Left ventricle myocardium inferior (tissue), 1 donor: ENCODE results near the gene ARHGAP26. TPM values are rescaled to one million over a fixed set of nuclear protein-coding genes. Genes with fewer than 3 reads are reported as not detected.
A peak's percentile ranks its signal among the peaks of the same experiment; 100 is the strongest.

Experiments
- DNase-seq: peaks from one replicate; pipeline ENCODE4 v3.0.0-alpha.2; 2020
- H3K27ac ChIP-seq: fragments of 200-600 bp; replicated peaks from 2 replicates; pipeline ENCODE4 v1.8.0; 2021
- H3K27me3 ChIP-seq: fragments of 200-600 bp; 2 replicates; pipeline ENCODE4 v1.8.0; 2021; ENCODE audit warnings: low read depth
- H3K36me3 ChIP-seq: fragments of 200-600 bp; 2 replicates; pipeline ENCODE4 v1.8.0; 2021
- H3K4me1 ChIP-seq: fragments of 200-600 bp; 2 replicates; pipeline ENCODE4 v1.8.0; 2021
- H3K4me3 ChIP-seq: fragments of 200-600 bp; 2 replicates; pipeline ENCODE4 v1.8.0; 2021; ENCODE audit warnings: mild to moderate bottlenecking, moderate library complexity
- H3K9me3 ChIP-seq: fragments of 200-600 bp; replicated peaks from 2 replicates; pipeline ENCODE4 v1.8.0; 2021
- intact Hi-C: fragments of 100-400 bp; cut with micrococcal nuclease; formaldehyde crosslinking; loops from one replicate; pipeline ENCODE4 v1.11.0; 2022
- total RNA-seq: library from RNA; stranded (reverse); fragmentation: NEBNext Ultra II Directional; extraction: Animal tissue kit (Norgen Biotek cat#: 25700); gene quantifications from one replicate; pipeline ENCODE4 v1.2.1, GENCODE V29; 2021
- TF ChIP-seq, protein P1 (sequence below): fragments of 200-600 bp; IDR thresholded peaks from 2 replicates; pipeline ENCODE4 v1.8.0; 2021; ENCODE audit warnings: antibody characterized with exemption, mild to moderate bottlenecking, borderline replicate concordance
- donor health status: DM: no; HTN: yes; CAD: no; lungs with severe emphysema.

Gene ARHGAP26
- total RNA-seq, 1 donor from 2014 or later: 35.7 TPM

DNA sequence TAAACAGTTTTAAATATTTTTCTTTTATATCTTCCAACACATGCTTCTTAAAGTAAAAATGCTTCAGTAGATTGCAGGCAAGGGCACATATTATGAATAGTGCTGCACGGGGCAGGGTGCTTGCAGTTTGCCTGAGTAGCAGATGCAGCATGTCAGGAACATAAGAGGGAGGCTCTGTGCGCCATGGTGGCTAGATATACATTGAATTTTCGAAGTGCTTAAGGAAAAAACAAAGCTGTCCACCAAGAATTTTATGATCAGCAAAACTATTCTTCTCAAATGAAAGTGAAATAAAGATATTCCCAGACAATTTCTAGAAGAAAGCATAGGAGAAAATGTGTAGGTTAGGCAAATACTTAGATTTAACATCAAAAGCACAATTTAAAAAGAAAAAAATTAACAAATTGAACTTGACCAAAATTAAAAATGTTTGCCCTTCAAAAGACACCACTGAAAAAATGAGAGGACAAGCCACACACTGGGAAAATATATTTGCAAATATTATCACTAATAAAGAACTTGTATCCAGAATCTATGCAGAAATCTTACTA lies 420.2 kb downstream of the ARHGAP26 start:
- intact Hi-C loops: no loop called here

DNA sequence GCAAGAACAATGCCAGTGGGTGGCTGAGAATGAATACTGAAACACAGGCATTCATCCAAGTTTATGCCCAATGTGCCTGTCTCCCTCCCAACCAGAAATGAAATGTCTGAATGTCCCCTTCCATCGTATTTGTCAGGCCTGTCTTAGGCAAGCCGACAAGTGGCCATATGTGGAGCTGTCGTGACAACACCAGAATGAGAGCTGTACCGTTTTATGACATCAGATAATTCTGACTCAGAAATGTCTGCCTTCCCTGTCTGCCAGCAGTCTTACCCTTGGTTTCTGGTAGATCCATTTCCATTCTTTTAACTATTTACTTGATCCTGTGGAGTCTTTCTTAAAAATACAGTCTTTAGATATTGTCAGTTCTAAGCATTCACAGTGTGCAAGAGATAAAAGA lies 421.5 kb downstream of the ARHGAP26 start:
- Histone ChIP-seq H3K9me3 (peaks cover 8% of the 10 kb centered on the region), H3K27ac (no peak overlapping the region), H3K4me1 (peaks cover 35% of the 10 kb centered on the region), H3K36me3 (no peaks in the 10 kb centered on the region), H3K4me3 (no peak overlapping the region), H3K27me3 (no peaks in the 10 kb centered on the region)
- intact Hi-C loops: no loop called here
- DNase-seq: no peak
- TF ChIP-seq, protein P1, sequence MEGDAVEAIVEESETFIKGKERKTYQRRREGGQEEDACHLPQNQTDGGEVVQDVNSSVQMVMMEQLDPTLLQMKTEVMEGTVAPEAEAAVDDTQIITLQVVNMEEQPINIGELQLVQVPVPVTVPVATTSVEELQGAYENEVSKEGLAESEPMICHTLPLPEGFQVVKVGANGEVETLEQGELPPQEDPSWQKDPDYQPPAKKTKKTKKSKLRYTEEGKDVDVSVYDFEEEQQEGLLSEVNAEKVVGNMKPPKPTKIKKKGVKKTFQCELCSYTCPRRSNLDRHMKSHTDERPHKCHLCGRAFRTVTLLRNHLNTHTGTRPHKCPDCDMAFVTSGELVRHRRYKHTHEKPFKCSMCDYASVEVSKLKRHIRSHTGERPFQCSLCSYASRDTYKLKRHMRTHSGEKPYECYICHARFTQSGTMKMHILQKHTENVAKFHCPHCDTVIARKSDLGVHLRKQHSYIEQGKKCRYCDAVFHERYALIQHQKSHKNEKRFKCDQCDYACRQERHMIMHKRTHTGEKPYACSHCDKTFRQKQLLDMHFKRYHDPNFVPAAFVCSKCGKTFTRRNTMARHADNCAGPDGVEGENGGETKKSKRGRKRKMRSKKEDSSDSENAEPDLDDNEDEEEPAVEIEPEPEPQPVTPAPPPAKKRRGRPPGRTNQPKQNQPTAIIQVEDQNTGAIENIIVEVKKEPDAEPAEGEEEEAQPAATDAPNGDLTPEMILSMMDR: no peak

More for the DNA sequence above, 420.2 kb downstream of the ARHGAP26 start:
- no peak overlapping the region for H3K4me3 ChIP-seq
- H3K9me3 ChIP-seq: peaks cover 8% of the 10 kb centered on the region
- H3K27me3 ChIP-seq: no peaks in the 10 kb centered on the region
- DNase-seq: no peak
- H3K4me1 ChIP-seq: peaks cover 31% of the 10 kb centered on the region
- no peaks in the 10 kb centered on the region for H3K36me3 ChIP-seq
- TF ChIP-seq, protein P1: no peak
- H3K27ac ChIP-seq: no peak overlapping the region

DNA sequence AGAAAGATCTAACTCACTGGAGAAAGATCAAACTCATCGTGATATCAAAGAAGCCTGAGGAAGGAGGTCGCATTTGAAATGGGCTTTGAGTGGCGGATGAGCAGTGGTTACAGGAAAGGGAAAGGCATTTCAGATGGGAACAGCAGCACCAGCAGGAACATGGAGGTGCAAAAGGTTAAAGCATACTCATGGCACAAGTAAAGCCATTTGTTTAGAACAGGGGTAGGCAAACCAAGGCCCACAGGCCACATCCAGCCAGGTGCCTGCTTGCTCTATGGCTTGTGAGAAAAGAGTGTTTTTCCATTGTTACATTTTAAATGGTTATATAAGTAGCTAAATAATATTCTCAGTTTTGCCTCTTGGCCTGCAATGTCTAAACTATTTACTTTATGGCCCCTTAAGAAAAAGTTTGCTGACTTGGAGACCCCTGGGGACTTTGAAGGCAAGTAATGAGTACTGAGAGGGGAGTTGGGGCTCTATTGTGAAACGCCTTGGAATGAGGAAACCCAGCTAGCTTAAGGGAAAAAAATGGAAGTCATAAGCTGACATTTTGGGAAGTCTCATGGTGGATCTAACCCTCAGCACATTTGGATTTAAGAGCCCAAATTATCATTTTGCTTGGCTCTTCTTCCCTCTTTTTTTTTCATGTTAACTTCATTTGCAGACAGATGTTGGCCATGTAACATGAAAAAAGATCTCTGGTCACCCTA lies 422.2 kb downstream of the ARHGAP26 start:
- peaks cover 31% of the 10 kb centered on the region for H3K4me1 ChIP-seq
- H3K9me3 ChIP-seq: peaks cover 12% of the 10 kb centered on the region
- TF ChIP-seq, protein P1: no peak
- no peak for DNase-seq
- H3K4me3 ChIP-seq: no peak overlapping the region
- H3K27ac ChIP-seq: no peak overlapping the region
- H3K27me3 ChIP-seq: no peaks in the 10 kb centered on the region
- intact Hi-C loops: no loop called here
- no peaks in the 10 kb centered on the region for H3K36me3 ChIP-seq

DNA sequence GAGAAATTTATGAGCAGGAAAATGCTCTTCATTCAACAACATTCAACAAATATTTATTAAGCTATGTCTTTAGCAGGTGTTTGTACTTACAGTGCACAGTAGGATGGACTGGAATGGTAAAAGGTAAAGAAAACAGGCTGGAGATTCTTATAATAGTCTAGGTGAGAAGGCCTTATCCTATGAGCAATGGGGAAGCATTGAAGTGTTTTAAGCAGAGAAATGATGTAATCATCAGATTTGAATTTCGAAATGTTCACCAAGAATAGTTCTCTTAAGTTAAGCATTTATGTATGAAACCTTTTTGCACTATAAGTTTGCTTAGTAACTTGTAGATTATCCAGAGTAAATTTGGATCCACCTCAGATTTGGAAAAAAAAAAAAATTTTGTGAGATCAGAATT lies 424.0 kb downstream of the ARHGAP26 start:
- H3K27ac ChIP-seq: no peak overlapping the region
- TF ChIP-seq, protein P1: no peak

DNA sequence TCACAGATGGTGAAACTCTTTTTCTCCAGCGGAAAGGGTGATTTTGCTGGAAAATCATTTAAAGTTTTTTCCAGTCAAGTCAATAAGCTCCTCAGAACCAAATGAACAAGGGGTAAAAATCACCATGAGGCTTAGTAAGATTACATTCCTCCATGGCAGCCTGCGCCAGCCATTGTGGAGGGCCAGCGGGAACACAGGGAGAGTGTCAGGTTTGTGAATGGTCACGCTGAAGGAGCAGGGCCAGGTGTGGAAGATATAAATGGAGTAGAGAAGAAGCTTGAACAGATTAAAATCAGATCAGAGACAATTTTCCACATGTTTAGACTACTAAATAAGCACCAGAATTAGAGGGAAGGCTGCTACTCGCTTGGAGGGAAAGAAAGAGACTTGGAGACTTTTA lies 424.5 kb downstream of the ARHGAP26 start:
- no peak for DNase-seq
- intact Hi-C loops: no loop called here
- Histone ChIP-seq H3K27me3 (no peaks in the 10 kb centered on the region), H3K27ac (peak overlapping the region; percentile 24), H3K9me3 (peaks cover 19% of the 10 kb centered on the region), H3K36me3 (no peaks in the 10 kb centered on the region), H3K4me1 (peaks cover 34% of the 10 kb centered on the region), H3K4me3 (no peak overlapping the region)
- TF ChIP-seq, protein P1: no peak

More for the DNA sequence above, 424.0 kb downstream of the ARHGAP26 start:
- no peak for DNase-seq
- H3K4me3 ChIP-seq: no peak overlapping the region
- intact Hi-C loops: no loop called here
- peaks cover 19% of the 10 kb centered on the region for H3K9me3 ChIP-seq
- peaks cover 29% of the 10 kb centered on the region for H3K4me1 ChIP-seq
- no peaks in the 10 kb centered on the region for H3K27me3 ChIP-seq
- no peaks in the 10 kb centered on the region for H3K36me3 ChIP-seq
